ENCODE results near the gene PRKAG1.

The PRKAG1 gene

GRCh38 chr12:49010092-49010668 lies 8.4 kb downstream of the PRKAG1 start:
- DNase-seq (ENCODE audit: low spot score), result no peak

DNA sequence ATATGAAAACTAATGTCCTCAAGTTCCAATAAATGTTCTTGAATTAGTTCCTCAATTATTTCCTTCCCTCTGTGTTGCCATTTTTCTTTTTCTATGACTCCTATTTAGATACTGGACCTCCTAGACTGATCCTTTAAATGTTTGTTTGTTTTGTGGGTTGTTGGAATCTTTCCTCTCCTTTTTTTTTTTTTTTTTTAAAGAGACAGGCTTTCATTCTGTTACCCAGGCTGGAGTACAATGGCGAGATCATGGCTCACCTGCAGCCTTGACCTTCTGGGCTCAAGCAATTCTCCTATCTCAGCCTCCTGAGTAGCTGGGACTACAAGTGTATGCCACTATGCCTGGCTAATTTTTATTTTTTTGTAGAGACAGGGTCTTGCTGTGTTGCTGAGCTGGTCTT lies 9.6 kb downstream of the PRKAG1 start:
- no peak for DNase-seq (ENCODE audit: low spot score)

GRCh38 chr12:49000346-49000745 lies 18.2 kb downstream of the PRKAG1 start:
- DNase-seq (ENCODE audit: low spot score), result no peak

DNA sequence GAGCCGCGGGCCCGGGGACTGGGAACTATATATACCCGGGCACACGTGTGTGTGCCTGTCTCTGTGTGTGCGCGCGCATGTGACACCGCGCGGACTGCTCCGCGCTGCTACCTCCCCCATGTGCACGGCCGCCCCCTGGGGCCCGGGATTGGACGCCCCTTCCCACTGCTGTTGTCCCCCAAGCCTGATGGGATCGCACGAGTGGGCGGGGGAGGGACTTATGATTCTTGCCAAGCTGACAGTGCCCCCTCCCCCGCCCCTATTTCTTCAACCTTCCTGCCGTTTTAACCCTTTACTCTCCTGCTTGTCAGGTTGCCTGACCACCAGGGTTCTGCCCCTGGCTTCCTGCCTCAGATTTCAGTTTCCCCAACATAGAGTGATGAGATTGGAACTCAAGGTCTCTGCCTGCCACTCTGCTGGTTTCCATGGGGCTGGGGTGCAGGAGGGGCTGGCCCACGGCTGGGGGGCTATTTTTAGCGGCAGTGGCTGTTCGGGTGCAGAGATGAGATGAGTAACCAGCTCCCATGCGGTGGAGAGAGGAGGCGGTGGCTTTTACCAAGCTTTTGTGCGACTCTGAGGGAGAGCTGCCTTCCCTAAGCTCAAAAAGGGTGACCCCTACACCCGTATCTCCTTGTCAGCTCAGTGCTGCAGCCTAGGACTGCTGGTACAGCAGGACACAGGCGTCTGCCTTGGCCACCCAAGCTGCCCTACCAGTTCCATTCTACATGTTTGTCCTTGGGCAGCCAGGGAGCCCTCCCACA lies 19.0 kb downstream of the PRKAG1 start, which contains the start of gene DDN:
Gene DDN, minus strand, starts transcription at position 5 of the 761 bp plus-strand sequence. CDS start 88 bp downstream, outside the sequence.
- no peak for DNase-seq (ENCODE audit: low spot score)

DNA sequence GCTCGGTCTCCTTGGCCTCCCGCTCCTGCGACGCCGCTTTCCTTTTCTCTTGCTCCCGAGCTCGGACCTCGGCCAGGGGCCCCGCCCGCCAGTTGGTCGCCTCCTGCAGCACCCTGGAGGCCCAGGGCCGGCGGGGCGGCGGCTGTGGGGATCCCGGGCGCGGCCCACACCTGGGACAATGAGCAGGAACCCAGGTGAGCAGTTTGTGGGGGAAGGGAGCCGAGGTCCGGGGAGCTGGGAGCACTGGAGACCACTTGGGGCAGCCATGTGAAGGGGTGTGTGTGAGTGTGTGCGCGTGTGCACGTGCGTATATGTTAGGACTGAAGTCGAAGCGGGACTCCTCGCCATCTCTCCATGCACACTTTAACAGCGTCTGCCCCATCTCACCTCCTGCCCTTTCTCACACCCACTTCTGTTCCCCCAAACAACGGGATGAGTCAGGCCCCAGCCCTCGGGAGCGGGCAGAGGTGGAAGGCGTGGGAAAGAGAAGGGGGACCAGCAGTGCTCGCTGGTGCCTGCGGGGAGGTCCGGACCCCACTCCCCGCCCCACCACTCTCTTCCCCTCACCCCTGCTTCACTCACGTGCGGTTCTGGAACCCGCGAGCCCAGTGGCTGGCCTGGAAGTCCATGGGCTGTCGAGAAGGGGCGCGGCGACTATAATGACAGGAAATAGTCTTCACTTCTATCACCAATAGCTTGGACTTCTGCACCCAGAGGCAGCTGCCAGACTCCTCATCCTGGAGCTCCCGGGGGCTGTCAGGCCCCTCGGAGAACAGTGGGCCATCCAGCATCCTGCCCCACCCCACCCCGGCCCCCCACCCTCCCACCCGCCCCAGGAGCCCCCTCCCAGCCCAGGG lies 19.9 kb downstream of the PRKAG1 start:
- no peak for DNase-seq (ENCODE audit: low spot score)

DNA sequence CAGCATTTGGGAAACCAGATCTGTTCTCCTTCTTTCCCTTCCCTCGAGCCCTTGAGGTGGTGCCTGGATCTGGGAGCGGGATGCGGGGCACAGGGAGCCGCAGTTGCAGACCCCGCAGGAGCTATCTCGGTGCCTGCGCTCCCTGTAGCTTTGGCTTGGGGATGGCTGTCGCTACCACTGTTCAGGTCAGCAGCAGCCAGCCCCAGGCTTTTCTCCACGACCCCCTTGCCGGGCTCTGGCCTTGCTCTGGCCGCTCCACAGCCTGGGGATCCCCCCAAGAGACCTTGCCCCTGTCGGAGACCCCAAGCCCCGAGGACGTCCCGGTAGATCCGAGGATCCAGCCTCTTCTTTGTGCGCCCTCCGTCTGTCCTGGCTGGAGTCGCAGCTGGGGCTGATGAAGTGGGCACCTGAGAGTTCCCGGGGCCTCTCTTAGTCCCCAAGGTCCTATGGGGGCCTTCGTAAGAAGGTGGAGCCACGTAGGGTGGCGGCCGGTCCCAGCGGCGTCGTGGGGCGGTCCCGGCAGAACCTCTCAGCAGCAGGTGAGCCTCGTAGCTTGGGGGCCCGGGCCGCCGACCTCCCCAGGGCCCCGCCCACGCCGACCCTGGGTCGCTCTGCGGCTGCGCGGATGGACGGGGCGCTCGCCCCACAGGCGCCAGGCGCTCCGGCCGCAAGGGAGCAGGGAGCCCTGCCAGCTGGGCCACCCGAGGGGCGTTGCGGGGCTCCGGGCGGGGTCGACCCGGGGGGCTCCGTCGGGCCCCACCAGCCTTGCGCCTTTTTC lies 20.7 kb downstream of the PRKAG1 start:
- no peak for DNase-seq (ENCODE audit: low spot score)

- DNase-seq (ENCODE audit: low spot score), result no peak
Observed at GRCh38 chr12:48996794-48997718, 21.5 kb downstream of the PRKAG1 start.

- peak; percentile 97 for DNase-seq (ENCODE audit: low spot score)
Observed at GRCh38 chr12:48995086-48995879, 23.3 kb downstream of the PRKAG1 start.

DNA sequence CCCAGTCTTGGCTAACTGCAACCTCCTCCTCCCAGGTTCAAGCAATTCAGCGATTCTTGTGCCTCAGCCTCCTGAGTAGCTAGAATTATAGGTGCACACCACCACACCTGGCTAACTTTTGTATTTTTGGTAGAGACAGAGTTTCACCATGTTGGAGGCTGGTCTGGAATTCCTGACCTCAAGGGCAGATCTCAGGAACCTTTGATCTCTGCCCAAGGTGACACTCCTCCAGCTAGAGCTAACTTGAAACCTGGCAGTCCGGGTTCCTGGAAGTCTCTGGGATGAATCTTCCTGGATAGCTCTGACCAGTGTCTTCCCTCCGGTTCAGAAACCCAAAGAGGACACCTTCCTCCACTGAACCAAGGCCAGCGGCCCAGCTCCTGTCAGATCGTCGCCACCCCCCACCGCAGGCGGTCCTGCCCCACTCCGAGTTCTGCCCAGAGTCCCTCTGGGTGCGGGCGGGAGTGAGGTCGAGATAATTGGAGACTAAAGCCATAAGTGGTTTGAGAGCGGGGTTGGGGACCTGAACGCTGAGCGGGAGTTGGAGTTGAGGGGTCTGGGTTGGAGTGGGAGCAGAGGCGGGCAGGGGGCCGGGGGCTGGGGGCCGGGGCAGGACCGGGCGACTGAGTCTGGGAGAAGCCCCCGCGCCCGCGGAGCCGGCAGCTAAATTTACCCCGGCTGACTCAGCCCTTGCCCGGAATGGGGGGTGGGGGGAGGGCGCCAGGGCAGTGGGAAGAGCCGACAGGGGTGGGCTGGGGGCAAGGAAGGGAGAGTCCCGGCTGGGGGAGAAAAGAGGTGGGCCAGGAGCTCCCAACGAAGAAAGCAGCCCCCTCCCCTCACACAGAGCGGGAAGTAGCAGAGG lies 24.1 kb downstream of the PRKAG1 start:
- no peak for DNase-seq (ENCODE audit: low spot score)

DNA sequence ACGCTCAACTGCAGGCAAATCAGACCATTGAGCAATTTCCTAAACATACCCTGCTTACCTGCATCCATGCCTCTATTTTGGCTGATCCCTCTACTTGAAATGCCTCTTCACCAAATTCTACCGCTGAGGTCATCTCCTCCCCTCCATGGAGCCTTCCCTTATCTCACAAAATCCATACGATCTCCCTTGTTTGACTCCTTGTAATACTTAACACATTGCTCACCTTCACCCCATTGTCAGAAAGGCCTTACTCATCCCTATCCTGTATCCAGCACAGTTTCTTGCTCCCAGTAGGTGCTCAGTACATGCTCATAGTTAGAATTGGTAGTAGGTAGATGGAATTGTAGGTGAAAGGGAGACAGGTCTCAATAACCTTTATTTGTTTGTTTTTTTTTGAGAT lies 24.8 kb downstream of the PRKAG1 start:
- no peak for DNase-seq (ENCODE audit: low spot score)

DNA sequence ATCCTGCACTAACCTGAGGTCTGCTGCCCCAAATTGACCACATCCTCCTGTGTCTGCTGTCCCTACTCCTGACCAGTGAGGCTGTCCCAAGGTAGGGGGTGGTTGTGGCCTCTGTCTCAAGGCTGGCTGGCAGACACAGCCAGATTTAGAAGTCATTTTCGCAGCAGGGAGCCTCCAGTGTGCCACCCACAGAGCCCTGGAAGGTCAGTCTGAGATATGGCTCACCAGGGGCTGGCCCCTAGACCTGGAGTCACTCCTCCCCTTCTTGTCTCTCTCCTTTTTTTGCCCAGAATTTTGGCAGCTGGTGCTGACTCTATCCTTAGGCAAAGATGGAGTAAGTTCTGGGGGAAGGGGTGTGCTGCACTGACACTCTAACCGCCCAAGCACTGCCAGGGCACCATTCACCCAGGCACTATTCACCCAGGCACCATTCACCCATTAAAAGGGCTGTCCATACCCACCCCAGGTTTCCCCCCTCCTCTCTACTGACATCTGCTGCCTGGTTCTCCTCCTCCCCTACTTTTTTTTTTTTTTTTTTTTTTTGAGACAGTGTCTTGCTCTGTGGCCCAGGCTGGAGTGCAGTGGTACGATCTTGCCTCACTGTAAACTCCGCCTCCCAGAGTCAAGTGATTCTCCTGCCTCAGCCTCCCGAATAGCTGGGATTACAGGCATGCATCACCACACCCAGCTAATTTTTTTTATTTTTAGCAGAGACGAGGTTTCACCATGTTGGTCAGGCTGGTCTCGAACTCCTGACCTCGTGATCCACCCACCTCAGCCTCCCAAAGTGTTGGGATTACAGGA lies 27.1 kb downstream of the PRKAG1 start:
- DNase-seq (ENCODE audit: low spot score), result no peak

DNA sequence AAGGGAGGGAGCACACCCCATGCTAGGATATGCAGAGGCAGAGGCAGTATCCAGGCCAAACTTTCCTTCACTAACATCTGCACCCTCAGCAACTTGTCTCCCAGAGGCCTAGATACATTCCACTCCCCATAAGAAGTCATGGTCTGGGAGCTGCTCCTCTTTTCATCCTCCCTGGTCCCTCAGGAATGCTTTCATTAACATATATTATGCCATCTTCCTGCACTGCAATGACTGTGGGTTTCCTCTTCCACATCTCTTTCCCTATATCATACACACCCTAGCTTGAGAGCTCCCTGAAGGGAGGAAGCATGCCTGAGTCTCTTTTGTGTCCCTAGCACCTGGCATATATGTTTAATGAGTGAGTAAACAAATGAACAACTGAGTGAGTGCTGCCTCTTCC lies 28.0 kb downstream of the PRKAG1 start:
- DNase-seq (ENCODE audit: low spot score), result no peak

DNA sequence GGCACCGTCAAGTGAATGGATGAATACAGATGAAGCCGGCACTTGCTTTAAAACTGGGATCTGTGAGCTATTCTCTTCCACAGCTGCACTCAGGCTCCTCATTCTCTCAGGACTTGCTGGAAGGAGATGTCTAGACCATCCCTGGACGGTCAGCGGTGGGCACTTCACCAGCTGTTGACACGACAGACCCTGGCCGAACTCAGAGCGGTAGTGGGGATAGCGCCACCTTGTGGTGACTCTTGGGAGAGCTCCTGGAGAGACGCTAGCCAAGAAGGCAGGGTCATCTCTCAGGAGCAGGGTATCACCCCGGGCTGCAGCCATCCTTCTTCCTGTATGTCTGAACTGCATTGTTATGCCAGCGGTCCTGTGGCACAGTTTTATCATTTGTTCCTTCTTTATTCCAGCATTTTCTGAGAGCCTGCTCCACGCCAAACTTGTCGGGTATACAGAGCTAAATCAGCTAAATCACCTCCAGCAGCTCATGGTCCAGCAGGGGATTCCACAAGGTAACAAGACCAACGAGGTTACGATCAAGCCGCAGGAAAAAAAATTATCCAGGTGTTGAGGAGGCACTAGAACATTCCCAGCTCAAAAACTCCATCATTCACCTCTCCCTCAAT lies 30.4 kb downstream of the PRKAG1 start:
- DNase-seq (ENCODE audit: low spot score), result peak; percentile 72

- no peak for DNase-seq (ENCODE audit: low spot score)
Observed at GRCh38 chr12:48986720-48987291, 31.8 kb downstream of the PRKAG1 start.

DNA sequence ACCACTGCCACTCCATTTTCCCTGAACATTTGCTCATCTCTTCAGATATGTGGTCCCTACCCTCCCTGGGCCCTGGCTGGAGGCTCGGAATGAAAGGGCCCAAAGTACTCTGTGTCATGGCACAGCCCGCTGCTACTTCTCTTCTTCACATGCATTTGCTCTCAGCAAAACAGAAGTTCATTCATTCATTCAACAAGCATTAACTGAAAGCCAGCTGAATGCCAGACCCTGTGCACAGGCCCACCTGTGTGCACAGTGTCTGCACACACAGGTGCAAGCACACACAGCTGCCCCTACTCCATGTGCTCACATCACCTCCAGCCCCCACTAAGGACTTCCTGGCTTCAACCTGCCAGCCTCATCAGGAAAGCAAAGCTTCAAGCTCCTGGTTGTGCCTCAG lies 32.7 kb downstream of the PRKAG1 start:
- no peak for DNase-seq (ENCODE audit: low spot score)

GRCh38 chr12:48985475-48985897 lies 33.1 kb downstream of the PRKAG1 start:
- no peak for DNase-seq (ENCODE audit: low spot score)

DNA sequence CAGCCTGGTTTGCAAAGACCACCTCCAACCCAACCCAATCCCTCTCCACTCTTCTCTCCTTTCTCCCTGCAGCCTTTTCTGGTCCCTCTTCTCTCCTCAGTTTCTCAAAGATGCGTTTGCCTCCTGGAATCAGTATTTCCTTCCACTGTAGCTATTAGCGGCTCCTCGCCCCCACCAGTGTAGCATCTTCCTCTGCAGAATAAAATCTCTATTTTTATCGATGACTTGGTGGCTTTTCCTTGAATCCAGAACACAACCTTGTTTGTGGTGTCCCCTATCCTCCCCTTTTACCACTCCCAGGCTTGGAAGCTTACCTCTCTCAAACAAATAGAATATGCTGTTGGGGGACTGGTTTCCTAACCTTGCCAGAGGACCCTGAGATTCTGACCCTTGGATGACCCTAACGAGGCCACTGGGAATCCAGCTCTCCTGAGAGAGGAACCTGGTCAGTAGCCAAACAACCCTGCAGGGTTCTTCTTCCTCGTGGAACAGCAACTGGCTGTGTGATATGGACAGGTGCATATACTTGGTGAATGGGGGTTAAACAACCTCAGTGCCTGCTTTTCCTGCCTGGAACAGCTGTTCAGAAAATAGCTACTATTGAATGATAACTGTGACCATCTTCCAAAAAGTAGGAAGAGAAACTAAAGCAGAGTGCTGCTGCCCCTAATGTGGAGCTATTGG lies 36.0 kb downstream of the PRKAG1 start:
- no peak for DNase-seq (ENCODE audit: low spot score)
